MM.1S (cell line): Measurements from ENCODE around the gene MYH15.

ENCODE experiments used
- DNase-seq: peaks from one replicate; pipeline ENCODE4 v3.0.0-alpha.2; 2015
- H2AFZ ChIP-seq: fragments of 300-600 bp; sonication (generic); 2 replicates; pipeline ENCODE4 v1.6.0; 2016; ENCODE audit warnings: antibody characterized with exemption, low read length
- H3F3A ChIP-seq: fragments of 300-600 bp; sonication (generic); 2 replicates; pipeline ENCODE4 v1.6.1; 2016; ENCODE audit warnings: mild to moderate bottlenecking, antibody characterized with exemption, low read length, moderate library complexity, mixed read lengths; ENCODE audit not compliant: insufficient read depth
- H3K27ac ChIP-seq: fragments of 300-600 bp; sonication (generic); 2 replicates; pipeline ENCODE4 v1.5.1; 2016; ENCODE audit warnings: mild to moderate bottlenecking, low read length
- H3K27me3 ChIP-seq: fragments of 300-600 bp; sonication (generic); replicated peaks from 2 replicates; pipeline ENCODE4 v1.6.0; 2016; ENCODE audit warnings: low read length; ENCODE audit not compliant: insufficient read depth
- H3K36me3 ChIP-seq: fragments of 300-600 bp; sonication (generic); replicated peaks from 2 replicates; pipeline ENCODE4 v1.6.1; 2016; ENCODE audit warnings: mild to moderate bottlenecking, low read length, mixed read lengths; ENCODE audit not compliant: insufficient read depth
- H3K4me1 ChIP-seq: fragments of 300-600 bp; sonication (generic); 2 replicates; pipeline ENCODE4 v1.6.1; 2016; ENCODE audit warnings: low read length, mixed read lengths
- H3K4me2 ChIP-seq: fragments of 300-600 bp; sonication (generic); 2 replicates; pipeline ENCODE4 v1.6.0; 2016; ENCODE audit warnings: low read depth, low read length
- H3K4me3 ChIP-seq: fragments of 300-600 bp; sonication (generic); 2 replicates; pipeline ENCODE4 v1.5.1; 2016; ENCODE audit warnings: low read length, mixed read lengths
- H3K79me2 ChIP-seq: fragments of 300-600 bp; sonication (generic); 2 replicates; pipeline ENCODE4 v1.6.1; 2016; ENCODE audit warnings: mixed run types, low read length, mixed read lengths
- H3K9ac ChIP-seq: fragments of 300-600 bp; sonication (generic); 2 replicates; pipeline ENCODE4 v1.6.1; 2016; ENCODE audit warnings: low read length, mixed read lengths
- H3K9me2 ChIP-seq: fragments of 300-600 bp; sonication (generic); replicated peaks from 2 replicates; pipeline ENCODE4 v1.6.1; 2016; ENCODE audit warnings: mild to moderate bottlenecking, low read length, mixed read lengths; ENCODE audit not compliant: insufficient read depth
- H3K9me3 ChIP-seq: fragments of 300-600 bp; sonication (generic); replicated peaks from 2 replicates; pipeline ENCODE4 v1.6.1; 2016; ENCODE audit warnings: mild to moderate bottlenecking, low read length, mixed read lengths; ENCODE audit not compliant: insufficient read depth
- H4K20me1 ChIP-seq: fragments of 300-600 bp; sonication (generic); 2 replicates; pipeline ENCODE4 v1.6.1; 2016; ENCODE audit warnings: mild to moderate bottlenecking, low read length, moderate library complexity, mixed read lengths; ENCODE audit not compliant: insufficient read depth
- CTCF ChIP-seq: fragments of 300-600 bp; sonication (generic); IDR thresholded peaks from 2 replicates; pipeline ENCODE4 v1.5.1; 2016; ENCODE audit warnings: antibody characterized with exemption, low read length, mixed read lengths
- EZH2 ChIP-seq: fragments of 300-600 bp; sonication (generic); optimal IDR thresholded peaks from 2 replicates; pipeline ENCODE3; 2017; ENCODE audit warnings: low read depth, mild to moderate bottlenecking, antibody characterized with exemption, low read length, mixed read lengths
- EZH2phosphoT487 ChIP-seq: fragments of 300-600 bp; sonication (generic); IDR thresholded peaks from 2 replicates; pipeline ENCODE4 v1.6.1; 2018; ENCODE audit warnings: antibody characterized with exemption, low read length

The MYH15 gene

GRCh38 chr3:108461661-108462111 lies 48.7 kb downstream of the MYH15 start:
- Histone ChIP-seq H3F3A (no peaks in the 10 kb centered on the region), H2AFZ (no peak overlapping the region), H4K20me1 (no peaks in the 10 kb centered on the region), H3K9me2 (no peaks in the 10 kb centered on the region), H3K36me3 (no peaks in the 10 kb centered on the region), H3K9me3 (no peaks in the 10 kb centered on the region), H3K79me2 (no peaks in the 10 kb centered on the region), H3K27me3 (no peaks in the 10 kb centered on the region), H3K4me3 (peak overlapping the region; percentile 12; the same call in 1 of the 2 replicates), H3K27ac (peak overlapping the region; percentile 39; the same call in 1 of the 2 replicates), H3K4me2 (peak overlapping the region; percentile 46; the same call in 1 of the 2 replicates), H3K9ac (no peak overlapping the region), H3K4me1 (peaks cover 11% of the 10 kb centered on the region)
- peak; percentile 41 for DNase-seq
- TF ChIP-seq EZH2 (no peak), CTCF (no peak), EZH2phosphoT487 (no peak)

GRCh38 chr3:108459225-108459624 lies 51.2 kb downstream of the MYH15 start:
- DNase-seq: no peak
- Histone ChIP-seq H3K9ac (no peak overlapping the region), H3K27ac (no peak overlapping the region), H4K20me1 (no peaks in the 10 kb centered on the region), H3K9me2 (no peaks in the 10 kb centered on the region), H3K4me2 (no peak overlapping the region), H3K27me3 (no peaks in the 10 kb centered on the region), H3K9me3 (no peaks in the 10 kb centered on the region), H3K4me3 (no peak overlapping the region), H3F3A (no peaks in the 10 kb centered on the region), H3K4me1 (peaks cover 11% of the 10 kb centered on the region), H2AFZ (no peak overlapping the region), H3K79me2 (no peaks in the 10 kb centered on the region), H3K36me3 (no peaks in the 10 kb centered on the region)
- no peak for TF ChIP-seq EZH2
- no peak for TF ChIP-seq EZH2phosphoT487
- no peak for TF ChIP-seq CTCF

GRCh38 chr3:108455212-108455705 lies 55.1 kb downstream of the MYH15 start:
- DNase-seq: no peak
- no peaks in the 10 kb centered on the region for H3K36me3 ChIP-seq
- no peaks in the 10 kb centered on the region for H3K27me3 ChIP-seq
- H3K79me2 ChIP-seq: no peaks in the 10 kb centered on the region
- H3K4me3 ChIP-seq: no peak overlapping the region
- H3F3A ChIP-seq: no peaks in the 10 kb centered on the region
- H3K27ac ChIP-seq: no peak overlapping the region
- H3K4me2 ChIP-seq: no peak overlapping the region
- H3K9ac ChIP-seq: no peak overlapping the region
- H3K9me3 ChIP-seq: no peaks in the 10 kb centered on the region
- H2AFZ ChIP-seq: no peak overlapping the region
- TF ChIP-seq EZH2phosphoT487: no peak
- TF ChIP-seq EZH2: no peak
- TF ChIP-seq CTCF: no peak
- H4K20me1 ChIP-seq: no peaks in the 10 kb centered on the region
- no peaks in the 10 kb centered on the region for H3K4me1 ChIP-seq
- no peaks in the 10 kb centered on the region for H3K9me2 ChIP-seq
